AG09309 (cell line): Measurements from ENCODE around the gene TUBB.
A peak's percentile ranks its signal among the peaks of the same experiment; 100 is the strongest.

Experiments
- DNase-seq: peaks from one replicate; pipeline ENCODE4 v3.0.0-alpha.2; 2010; ENCODE audit warnings: low read depth
- H3K4me3 ChIP-seq: 2 replicates; pipeline ENCODE4 v1.5.1; 2011; ENCODE audit warnings: mild to moderate bottlenecking, low read depth, low read length, moderate library complexity; ENCODE audit not compliant: control insufficient read depth
- CTCF ChIP-seq: IDR thresholded peaks from 2 replicates; pipeline ENCODE4 v1.5.1; 2011; ENCODE audit warnings: mild to moderate bottlenecking, low read depth, low read length, inconsistent platforms; ENCODE audit not compliant: insufficient read depth, control insufficient read depth; ENCODE audit errors: missing control alignments

Gene TUBB

GRCh38 chr6:30732237-30732943, 12.2 kb downstream of the TUBB start:
- TF ChIP-seq CTCF: no peak
- no peak for DNase-seq
- no peak overlapping the region for H3K4me3 ChIP-seq

GRCh38 chr6:30735668-30736314, 15.6 kb downstream of the TUBB start:
- no peak for TF ChIP-seq CTCF
- H3K4me3 ChIP-seq: no peak overlapping the region
- no peak for DNase-seq

- DNase-seq: no peak
- no peak overlapping the region for H3K4me3 ChIP-seq
- no peak for TF ChIP-seq CTCF
Measured at GRCh38 chr6:30738532-30738931, 18.4 kb downstream of the TUBB start.

- TF ChIP-seq CTCF: no peak
- DNase-seq: no peak
- H3K4me3 ChIP-seq: no peak overlapping the region
Measured at GRCh38 chr6:30740540-30740870, 20.4 kb downstream of the TUBB start.

GRCh38 chr6:30741063-30741779, 21.1 kb downstream of the TUBB start:
- no peak for DNase-seq
- H3K4me3 ChIP-seq: peak overlapping the region; percentile 52
- TF ChIP-seq CTCF: no peak

GRCh38 chr6:30741789-30742315, 21.7 kb downstream of the TUBB start:
- no peak for TF ChIP-seq CTCF
- H3K4me3 ChIP-seq: peak overlapping the region; percentile 52
- no peak for DNase-seq
